Thymus (tissue), 11 donors: Measurements from ENCODE around the gene GTF2IRD1. TPM values are rescaled to one million over a fixed set of nuclear protein-coding genes. Genes with fewer than 3 reads are reported as not detected.
"Not testable (repeated sequence)": the region's sequence is repeated elsewhere in the genome, so short reads cannot be mapped to it uniquely, and the experiment has no call there.

ENCODE experiments used
- DNase-seq, 9 donors: peaks; one replicate each; pipeline ENCODE4 v3.0.0-alpha.2; 2013; ENCODE audit warnings: low spot score in 9 of 9, low read depth in 6 of 9, missing footprints in 1 of 9
- H3K27ac ChIP-seq, 2 donors: one replicate each; pipeline ENCODE4 v1.5.1; 2013; ENCODE audit warnings: control low read depth in 1 of 2, low read depth in 1 of 2, low read length in 1 of 2, mild to moderate bottlenecking in 1 of 2, moderate library complexity in 1 of 2
- H3K27me3 ChIP-seq, 2 donors: one replicate each; pipeline ENCODE4 v1.5.1; 2013; ENCODE audit warnings: low read length in 1 of 2; ENCODE audit not compliant: control insufficient read depth in 2 of 2, insufficient read depth in 1 of 2
- H3K36me3 ChIP-seq, 2 donors: one replicate each; pipeline ENCODE4 v1.5.1; 2013; ENCODE audit warnings: low read length in 1 of 2, mild to moderate bottlenecking in 1 of 2, moderate library complexity in 1 of 2; ENCODE audit not compliant: control insufficient read depth in 2 of 2, insufficient read depth in 2 of 2
- H3K4me1 ChIP-seq, 2 donors: one replicate each; pipeline ENCODE4 v1.5.1; 2013; ENCODE audit warnings: low read length in 2 of 2; ENCODE audit not compliant: control insufficient read depth in 2 of 2, insufficient read depth in 2 of 2
- H3K4me3 ChIP-seq, 2 donors: one replicate each; pipeline ENCODE4 v1.5.1; 2013; ENCODE audit warnings: low read length in 2 of 2, control low read depth in 1 of 2, mild to moderate bottlenecking in 1 of 2
- H3K9me3 ChIP-seq, 2 donors: one replicate each; pipeline ENCODE4 v1.5.1; 2013; ENCODE audit warnings: low read length in 1 of 2, mild to moderate bottlenecking in 1 of 2; ENCODE audit not compliant: control insufficient read depth in 2 of 2, insufficient read depth in 1 of 2
- WGBS: extraction: QIAGEN DNeasy Blood & Tissue Kit; methylation state at CpG from one replicate; pipeline ENCODE4 v1.1.7; 2013; 5-methylcytosine and 5-hydroxymethylcytosine counted together
- polyA plus RNA-seq: library from polyadenylated mRNA; stranded (reverse); fragments of 200-250 nt; gene quantifications from one replicate; pipeline ENCODE4 v1.2.3, GENCODE V29; 2013
- total RNA-seq: library from RNA; stranded (reverse); fragments of 120-200 nt; gene quantifications from one replicate; pipeline ENCODE4 v1.2.4, GENCODE V29; 2013
- donor health status: healthy.

GTF2IRD1 gene
- total and polyA plus RNA-seq, 2 donors, result 4.7 to 14.6 TPM

DNA sequence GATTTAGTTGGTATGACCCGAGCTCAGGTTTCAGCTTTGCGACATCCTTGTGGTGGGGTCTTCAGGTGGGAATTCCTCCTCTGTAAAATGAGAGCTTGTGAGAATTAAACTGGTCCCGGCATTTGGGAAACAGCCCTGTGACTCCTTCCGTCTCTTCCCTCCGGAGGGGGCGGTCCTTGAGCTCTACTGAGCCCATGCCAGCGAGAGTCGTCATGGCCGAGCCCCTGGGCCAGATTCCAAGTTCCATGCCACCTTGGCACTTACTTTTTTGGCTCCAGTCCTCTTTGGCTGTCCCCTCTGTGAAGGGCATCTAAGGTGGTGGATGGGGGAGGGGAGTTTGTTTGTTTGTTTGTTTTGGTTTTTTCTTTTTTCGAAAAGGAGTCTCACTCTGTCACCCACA, 47.6 kb downstream of the GTF2IRD1 start:
- no peak for DNase-seq
- no peaks in the 10 kb centered on the region for H3K27me3 ChIP-seq
- no peaks in the 10 kb centered on the region for H3K9me3 ChIP-seq
- H3K27ac ChIP-seq, result no peak overlapping the region
- H3K4me1 ChIP-seq, result no peaks in the 10 kb centered on the region
- 95% methylated on average over 10 of the region's 10 CpGs for WGBS
- H3K4me3 ChIP-seq, result no peak overlapping the region
- H3K36me3 ChIP-seq, result no peaks in the 10 kb centered on the region

DNA sequence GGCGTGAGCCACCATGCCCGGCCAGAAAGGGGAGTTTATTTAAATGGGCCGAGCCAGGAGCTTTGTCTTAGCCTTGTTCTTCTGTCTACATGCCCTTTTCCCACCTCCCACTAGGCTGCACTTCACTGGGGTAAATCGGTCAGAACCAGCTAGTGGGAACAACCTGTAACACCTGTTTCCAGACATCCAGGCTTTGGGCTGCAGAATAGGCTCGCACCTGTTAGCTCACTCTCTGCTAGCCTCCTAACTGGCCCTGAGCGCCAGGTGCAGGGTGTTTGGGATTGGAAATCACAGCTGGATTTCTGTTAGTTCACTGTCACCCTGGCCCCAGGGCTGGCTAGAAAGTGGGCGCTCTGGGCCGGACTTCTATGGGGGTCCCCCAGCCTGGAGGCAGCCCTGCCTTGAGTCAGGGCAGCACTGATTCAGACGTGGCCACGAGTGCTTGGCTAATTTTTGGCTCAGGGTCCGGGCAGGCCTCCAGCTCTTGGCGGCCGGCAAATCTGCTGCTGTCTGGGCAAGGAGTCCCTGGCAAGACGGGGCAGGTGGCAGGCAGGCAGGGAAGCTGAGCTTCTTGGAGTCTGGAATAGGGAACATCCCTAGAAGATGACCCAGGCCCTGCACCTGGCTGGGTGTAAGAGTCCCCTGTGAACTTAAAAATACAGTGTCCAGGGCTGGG, 48.6 kb downstream of the GTF2IRD1 start:
- H3K36me3 ChIP-seq, result no peaks in the 10 kb centered on the region
- H3K4me3 ChIP-seq, result no peak overlapping the region
- H3K4me1 ChIP-seq, result no peaks in the 10 kb centered on the region
- no peak for DNase-seq
- no peak overlapping the region for H3K27ac ChIP-seq
- H3K9me3 ChIP-seq, result no peaks in the 10 kb centered on the region
- 95% methylated on average over 14 of the region's 14 CpGs for WGBS
- no peaks in the 10 kb centered on the region for H3K27me3 ChIP-seq

DNA sequence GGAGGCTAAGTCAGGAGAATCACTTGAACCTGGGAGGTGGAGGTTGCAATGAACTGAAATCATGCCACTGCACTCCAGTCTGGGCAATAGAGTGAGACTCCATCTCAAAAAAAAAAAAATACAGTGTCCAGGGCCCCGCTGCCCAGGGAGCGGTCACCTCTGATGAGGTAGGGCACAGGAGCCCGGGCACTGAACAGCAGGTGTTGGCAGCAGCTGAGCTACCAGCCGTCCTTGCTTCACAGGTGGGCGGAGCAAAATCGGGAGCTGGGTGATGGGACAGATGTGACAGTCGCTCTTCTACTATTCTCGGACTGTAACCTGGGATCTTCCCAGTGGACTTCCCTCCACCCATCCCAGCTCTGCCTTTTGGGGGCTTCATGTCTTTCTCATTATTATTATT, 49.4 kb downstream of the GTF2IRD1 start:
- Histone ChIP-seq H3K4me1 (no peaks in the 10 kb centered on the region), H3K9me3 (no peaks in the 10 kb centered on the region), H3K4me3 (no peak overlapping the region), H3K36me3 (no peaks in the 10 kb centered on the region), H3K27me3 (no peaks in the 10 kb centered on the region), H3K27ac (no peak overlapping the region)
- 96% methylated on average over 8 of the region's 8 CpGs for WGBS
- no peak for DNase-seq

DNA sequence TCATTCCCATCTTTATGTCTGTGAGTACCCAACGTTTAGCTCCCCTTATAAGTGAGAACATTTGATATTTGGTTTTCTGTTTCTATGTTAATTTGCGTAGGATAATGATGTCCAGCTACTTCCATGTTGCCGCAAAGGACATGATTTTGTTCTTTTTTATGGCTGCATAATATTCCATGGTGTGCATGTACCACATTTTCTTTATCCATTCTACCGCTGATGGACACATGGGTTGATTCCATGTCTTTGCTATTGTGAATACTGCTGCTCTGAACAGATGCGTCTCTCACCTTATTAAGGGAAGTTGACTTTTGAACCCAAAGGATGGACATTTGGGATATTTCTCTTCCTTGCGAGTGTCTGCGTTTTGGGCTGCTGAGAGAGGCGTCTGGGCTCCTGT, 50.2 kb downstream of the GTF2IRD1 start:
- no peaks in the 10 kb centered on the region for H3K4me1 ChIP-seq
- no peak for DNase-seq
- H3K27ac ChIP-seq, result no peak overlapping the region
- no peaks in the 10 kb centered on the region for H3K36me3 ChIP-seq
- no peak overlapping the region for H3K4me3 ChIP-seq
- H3K9me3 ChIP-seq, result no peaks in the 10 kb centered on the region
- WGBS, result 98% methylated on average over 8 of the region's 8 CpGs
- no peaks in the 10 kb centered on the region for H3K27me3 ChIP-seq

DNA sequence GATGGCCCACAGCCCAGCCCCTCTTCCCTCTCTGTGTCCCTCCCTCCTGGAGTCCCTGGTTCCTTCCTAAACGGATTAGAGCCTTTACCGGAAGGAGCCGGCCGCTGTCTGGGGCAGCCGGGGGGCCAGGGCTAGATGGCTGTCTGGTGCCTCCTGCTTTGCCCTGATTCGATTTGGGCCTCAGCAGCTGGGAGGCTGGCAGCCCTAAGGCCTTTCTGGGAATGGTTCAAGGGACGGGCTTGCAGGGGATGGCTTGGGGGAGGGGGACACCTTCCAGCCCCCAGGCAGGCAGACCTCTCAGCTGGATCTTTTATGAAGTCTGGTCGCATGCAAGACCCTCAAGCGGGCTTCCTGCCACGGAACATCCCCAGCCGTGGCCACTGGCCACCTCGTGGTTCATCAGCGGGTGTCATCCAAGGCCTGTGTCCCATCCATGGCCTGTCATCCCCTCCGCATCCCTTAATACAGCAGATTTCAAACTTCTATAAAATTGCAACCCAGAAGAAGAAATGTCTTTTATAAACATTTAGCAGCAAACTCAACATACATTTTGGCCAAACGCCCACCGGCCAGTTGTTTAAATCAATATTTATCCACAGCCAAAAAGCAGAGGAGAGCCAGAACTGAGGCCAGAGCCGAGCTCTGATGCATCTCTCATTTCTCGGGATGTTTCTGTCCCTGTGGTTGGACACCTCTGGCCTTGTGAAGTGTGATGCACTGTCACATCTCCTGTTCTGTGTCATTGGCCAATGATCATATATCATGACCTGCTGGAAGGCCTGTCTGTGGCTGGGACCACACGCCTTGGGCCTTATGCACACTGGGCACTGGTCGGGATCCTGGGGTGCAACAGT, 52.0 kb downstream of the GTF2IRD1 start:
- Histone ChIP-seq H3K4me1 (no peaks in the 10 kb centered on the region), H3K4me3 (no peak overlapping the region), H3K36me3 (no peaks in the 10 kb centered on the region), H3K27me3 (no peaks in the 10 kb centered on the region), H3K27ac (no peak overlapping the region), H3K9me3 (no peaks in the 10 kb centered on the region)
- 93% methylated on average over 20 of the region's 20 CpGs for WGBS
- DNase-seq, result no peak

DNA sequence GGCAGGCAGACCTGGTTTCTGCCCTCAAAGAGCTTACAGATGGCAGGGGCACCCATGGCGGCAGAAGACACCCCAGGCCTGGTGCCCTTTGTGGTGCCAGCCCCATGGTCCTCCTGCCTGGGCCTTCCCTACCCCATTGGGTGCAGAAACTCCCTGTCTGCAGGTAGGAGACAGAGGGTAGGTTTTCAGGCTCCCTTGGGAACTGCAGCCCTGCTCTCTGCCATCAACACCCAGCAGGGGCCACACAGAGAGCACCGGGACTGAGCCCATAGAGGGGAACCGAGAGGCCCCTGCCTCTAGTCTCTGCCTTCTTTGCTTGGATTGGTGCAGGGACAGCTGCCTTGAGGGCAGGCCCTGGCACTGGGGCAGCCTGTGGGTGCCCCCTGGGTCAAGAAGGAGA, 52.6 kb downstream of the GTF2IRD1 start:
- Histone ChIP-seq H3K36me3 (no peaks in the 10 kb centered on the region), H3K4me1 (no peaks in the 10 kb centered on the region), H3K27me3 (no peaks in the 10 kb centered on the region), H3K27ac (no peak overlapping the region), H3K4me3 (no peak overlapping the region), H3K9me3 (no peaks in the 10 kb centered on the region)
- 92% methylated on average over 3 of the region's 3 CpGs for WGBS
- DNase-seq, result no peak

DNA sequence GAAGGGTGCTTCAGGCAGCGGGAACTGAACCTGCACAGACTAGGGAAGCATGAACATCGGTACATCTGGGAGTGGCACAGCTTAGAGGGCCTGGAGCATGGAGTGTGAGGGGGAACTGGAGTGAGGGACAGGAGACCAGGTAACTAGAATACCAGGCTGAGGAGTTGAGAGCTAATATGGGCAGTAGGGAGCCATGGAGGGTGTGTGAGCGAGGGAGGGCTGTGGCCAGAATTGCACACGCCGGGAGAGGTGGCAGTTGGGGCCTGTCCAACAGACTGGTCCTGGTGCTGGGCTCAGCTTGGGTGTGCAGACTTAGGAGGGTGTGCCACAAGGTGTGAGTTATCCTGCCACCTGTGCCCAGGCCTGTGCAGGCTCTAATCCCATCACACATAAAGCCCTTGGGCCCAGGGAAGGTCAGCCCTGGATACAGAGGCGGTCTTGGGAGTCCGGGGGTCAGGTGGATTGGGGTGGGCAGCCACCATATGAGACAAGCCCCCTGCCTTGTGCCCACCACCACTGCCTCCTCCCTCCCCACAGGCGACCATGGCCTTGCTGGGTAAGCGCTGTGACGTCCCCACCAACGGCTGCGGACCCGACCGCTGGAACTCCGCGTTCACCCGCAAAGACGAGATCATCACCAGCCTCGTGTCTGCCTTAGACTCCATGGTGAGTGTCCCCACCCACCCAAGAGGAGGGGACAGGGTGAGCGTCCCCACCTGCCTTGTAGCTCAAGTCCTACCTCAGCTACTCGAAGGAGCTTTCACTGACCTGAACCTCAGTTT, 54.0 kb downstream of the GTF2IRD1 start:
- Histone ChIP-seq H3K4me3 (no peak overlapping the region), H3K27ac (no peak overlapping the region), H3K9me3 (no peaks in the 10 kb centered on the region), H3K4me1 (no peaks in the 10 kb centered on the region), H3K27me3 (no peaks in the 10 kb centered on the region), H3K36me3 (no peaks in the 10 kb centered on the region)
- DNase-seq, result no peak
- WGBS, result 93% methylated on average over 21 of the region's 21 CpGs

DNA sequence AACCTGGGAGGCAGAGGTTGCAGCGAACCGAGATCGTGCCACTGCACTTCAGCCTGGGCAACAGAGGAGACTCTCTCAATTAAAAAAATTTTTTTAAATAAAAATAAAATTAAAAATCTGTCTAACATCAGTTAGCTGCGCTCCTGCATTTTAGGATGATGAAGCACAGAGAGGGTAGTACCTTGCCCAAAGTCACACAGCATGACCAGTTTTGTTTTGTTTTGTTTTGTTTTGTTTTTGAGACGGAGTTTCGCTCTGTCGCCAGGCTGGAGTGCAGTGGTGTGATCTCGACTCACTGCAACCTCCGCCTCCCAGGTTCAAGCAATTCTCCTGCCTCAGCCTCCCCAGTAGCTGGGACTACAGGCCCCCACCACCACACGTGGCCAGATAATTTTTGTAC, 55.7 kb downstream of the GTF2IRD1 start:
- 91% methylated on average over 10 of the region's 10 CpGs for WGBS
- H3K36me3 ChIP-seq, H3K4me1 ChIP-seq, DNase-seq, H3K9me3 ChIP-seq, H3K4me3 ChIP-seq, H3K27ac ChIP-seq, H3K27me3 ChIP-seq: not testable (repeated sequence)

DNA sequence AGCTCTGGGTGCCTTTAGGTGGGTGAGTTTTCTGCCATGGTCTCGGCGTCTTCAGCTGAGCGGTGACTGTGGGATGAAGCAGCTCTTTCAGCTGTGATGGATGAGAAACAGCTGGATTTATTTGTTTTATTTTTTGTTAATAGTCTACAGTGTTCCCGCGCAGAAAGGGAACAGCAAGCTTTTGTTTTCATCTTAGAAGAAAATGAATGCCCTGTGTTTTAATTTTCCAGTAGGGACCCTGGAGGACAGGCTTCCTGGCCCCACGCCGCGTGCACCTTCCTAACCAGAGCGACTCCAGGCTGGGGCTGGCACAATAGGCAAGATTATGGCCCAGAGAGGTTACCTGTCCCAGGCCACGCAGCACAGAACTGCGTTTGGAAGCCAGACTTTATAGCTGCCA, 57.6 kb downstream of the GTF2IRD1 start:
- 98% methylated on average over 11 of the region's 11 CpGs for WGBS
- Histone ChIP-seq H3K4me3 (no peak overlapping the region), H3K27me3 (no peaks in the 10 kb centered on the region), H3K27ac (no peak overlapping the region), H3K36me3 (no peaks in the 10 kb centered on the region), H3K9me3 (no peaks in the 10 kb centered on the region), H3K4me1 (no peaks in the 10 kb centered on the region)
- no peak for DNase-seq
